ENCODE data around the gene PCGF3. TPM values are rescaled to one million over a fixed set of nuclear protein-coding genes. Genes with fewer than 3 reads are reported as not detected.

Gene PCGF3
- total and polyA plus RNA-seq, 9 of the 15 experiments (the other 6 are each of a cell fraction or from before 2014, with no cell fraction given), result 2.6 to 46.1 (median 20.3) TPM

DNA sequence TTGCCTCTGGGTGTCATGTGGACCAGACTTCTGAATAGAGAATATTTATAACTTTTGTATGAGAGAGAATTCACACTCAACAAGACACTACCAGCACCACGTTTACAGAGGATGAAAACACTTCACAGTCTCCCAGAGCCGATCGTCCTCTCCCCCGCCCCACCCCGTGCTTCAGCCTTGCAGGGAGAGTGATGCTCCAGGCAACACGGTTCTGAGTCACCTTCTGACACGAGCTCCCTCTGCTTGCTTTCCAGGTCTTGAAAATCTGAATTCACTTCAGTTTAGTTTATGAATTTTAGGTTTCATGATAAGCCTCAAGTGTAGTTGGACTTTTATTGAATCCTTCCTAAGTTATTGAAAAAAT is 60.5 kb downstream of the PCGF3 start:
- BruUV-seq (replicated peaks), result no TSS peak
- DNase-seq (ENCODE audit: extremely low read depth in 1 of 4, low spot score in 3 of 4), result peak in 1 of 4 experiments; percentile 36
- Histone ChIP-seq H3K9me1 (ENCODE audit: control insufficient read depth, insufficient read depth, low read length) (no peaks in the 10 kb centered on the region), H3K4me3 (no peak overlapping the region), H3K27ac (ENCODE audit: extremely low read depth, low read depth, low read length) (no peak overlapping the region), H3K9ac (ENCODE audit: insufficient read depth in 1 of 2, low read depth in 2 of 2, low read length in 2 of 2) (no peak overlapping the region), H4K20me1 (replicated peaks; ENCODE audit: control insufficient read depth, insufficient read depth, low read length) (no peaks in the 10 kb centered on the region), H3K27me3 (ENCODE audit: control insufficient read depth in 2 of 2, insufficient read depth in 2 of 2, low read length in 2 of 2) (no peaks in the 10 kb centered on the region), H3K4me1 (replicated peaks in 1 of 2; ENCODE audit: control insufficient read depth in 2 of 2, insufficient read depth in 2 of 2, low read length in 2 of 2) (peaks cover 0 to 22% of the 10 kb centered on the region in 2 experiments; a peak in 3 of 5 replicates), H2AFZ (ENCODE audit: low read depth, low read length) (no peak overlapping the region), H3K79me2 (ENCODE audit: control insufficient read depth, insufficient read depth, low read length) (peaks cover 24% of the 10 kb centered on the region), H3K36me3 (ENCODE audit: control insufficient read depth, insufficient read depth, low read length) (peaks cover 88% of the 10 kb centered on the region), H3K9me3 (replicated peaks; ENCODE audit: control insufficient read depth, insufficient read depth, low read depth, low read length) (peaks cover 12% of the 10 kb centered on the region), H3K4me2 (ENCODE audit: insufficient read depth, low read length) (no peak overlapping the region)
- intact Hi-C loops (cut with micrococcal nuclease) (loop anchor here (10.0 kb wide), 1 partner anchor 219 kb away; the partner anchor contains the start of gene IDUA), in situ Hi-C loops (cut with MboI) (no loop called here)
- 57% methylated on average over 7 of the region's 7 CpGs for WGBS (ENCODE audit: insufficient coverage, low coverage, missing lambda C conversion rate)
- ChIA-PET POLR2A (interaction anchor here (0.6 to 2.6 kb wide), 5 partner anchors 9 to 159 kb away, joined by 3 to 17 read pairs (median 4); no protein-coding TSS in a partner anchor), CTCF (ENCODE audit: low intra/inter-chr PET ratio) (no interaction called here)
- no peak for FAIRE-seq
- ATAC-seq, result peak; percentile 37
- TF ChIP-seq POLR2B (IDR thresholded peaks at IDR 0.05; ENCODE audit: low read depth, partially characterized antibody) (peak; percentile 12), KAT7 (CRISPR knock-in tag; IDR thresholded peaks at IDR 0.05; ENCODE audit: borderline replicate concordance) (no peak), POLR2A (conservative IDR thresholded peaks at IDR 0.05) (peak; percentile 15; the same call in 1 of the 2 replicates), SIRT6 (IDR thresholded peaks at IDR 0.05; ENCODE audit: low read depth, low read length) (peak; percentile 19), ZNF408 (CRISPR knock-in tag; IDR thresholded peaks at IDR 0.05; ENCODE audit: low read depth) (no peak), KLF16 (IDR thresholded peaks at IDR 0.05) (0 out of 2 replicates have a peak, but pooled peaks have one; percentile 0), SMARCB1 (IDR thresholded peaks at IDR 0.05; ENCODE audit: insufficient read length, low read depth) (no peak), CTBP1 (IDR thresholded peaks at IDR 0.05; ENCODE audit: borderline replicate concordance) (0 out of 2 replicates have a peak, but pooled peaks have one; percentile 9), ZBED1 (IDR thresholded peaks at IDR 0.05) (0 out of 2 replicates have a peak, but pooled peaks have one; percentile 4), L3MBTL2 (IDR thresholded peaks at IDR 0.05) (peak; percentile 62), NRF1 (conservative IDR thresholded peaks at IDR 0.05 in 1 of 2, IDR thresholded peaks at IDR 0.05 in 1 of 2) (peak in 1 of 2 experiments; percentile 44; a peak in 3 of 4 replicates), POLR2AphosphoS2 (IDR thresholded peaks at IDR 0.05; ENCODE audit: low read length) (0 out of 2 replicates have a peak, but pooled peaks have one; percentile 34), PML (IDR thresholded peaks at IDR 0.05; ENCODE audit: low read length) (0 out of 2 replicates have a peak, but pooled peaks have one; percentile 10)
- TF ChIP-seq, protein P1, sequence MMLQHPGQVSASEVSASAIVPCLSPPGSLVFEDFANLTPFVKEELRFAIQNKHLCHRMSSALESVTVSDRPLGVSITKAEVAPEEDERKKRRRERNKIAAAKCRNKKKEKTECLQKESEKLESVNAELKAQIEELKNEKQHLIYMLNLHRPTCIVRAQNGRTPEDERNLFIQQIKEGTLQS (IDR thresholded peaks at IDR 0.05), result peak; percentile 25; the same call in 1 of the 2 replicates
- TF ChIP-seq, protein P1 (CRISPR knock-in tag; conservative IDR thresholded peaks at IDR 0.05), result no peak
- TF ChIP-seq, protein P2, sequence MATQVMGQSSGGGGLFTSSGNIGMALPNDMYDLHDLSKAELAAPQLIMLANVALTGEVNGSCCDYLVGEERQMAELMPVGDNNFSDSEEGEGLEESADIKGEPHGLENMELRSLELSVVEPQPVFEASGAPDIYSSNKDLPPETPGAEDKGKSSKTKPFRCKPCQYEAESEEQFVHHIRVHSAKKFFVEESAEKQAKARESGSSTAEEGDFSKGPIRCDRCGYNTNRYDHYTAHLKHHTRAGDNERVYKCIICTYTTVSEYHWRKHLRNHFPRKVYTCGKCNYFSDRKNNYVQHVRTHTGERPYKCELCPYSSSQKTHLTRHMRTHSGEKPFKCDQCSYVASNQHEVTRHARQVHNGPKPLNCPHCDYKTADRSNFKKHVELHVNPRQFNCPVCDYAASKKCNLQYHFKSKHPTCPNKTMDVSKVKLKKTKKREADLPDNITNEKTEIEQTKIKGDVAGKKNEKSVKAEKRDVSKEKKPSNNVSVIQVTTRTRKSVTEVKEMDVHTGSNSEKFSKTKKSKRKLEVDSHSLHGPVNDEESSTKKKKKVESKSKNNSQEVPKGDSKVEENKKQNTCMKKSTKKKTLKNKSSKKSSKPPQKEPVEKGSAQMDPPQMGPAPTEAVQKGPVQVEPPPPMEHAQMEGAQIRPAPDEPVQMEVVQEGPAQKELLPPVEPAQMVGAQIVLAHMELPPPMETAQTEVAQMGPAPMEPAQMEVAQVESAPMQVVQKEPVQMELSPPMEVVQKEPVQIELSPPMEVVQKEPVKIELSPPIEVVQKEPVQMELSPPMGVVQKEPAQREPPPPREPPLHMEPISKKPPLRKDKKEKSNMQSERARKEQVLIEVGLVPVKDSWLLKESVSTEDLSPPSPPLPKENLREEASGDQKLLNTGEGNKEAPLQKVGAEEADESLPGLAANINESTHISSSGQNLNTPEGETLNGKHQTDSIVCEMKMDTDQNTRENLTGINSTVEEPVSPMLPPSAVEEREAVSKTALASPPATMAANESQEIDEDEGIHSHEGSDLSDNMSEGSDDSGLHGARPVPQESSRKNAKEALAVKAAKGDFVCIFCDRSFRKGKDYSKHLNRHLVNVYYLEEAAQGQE (IDR thresholded peaks at IDR 0.05; ENCODE audit: borderline replicate concordance), result peak; percentile 9; the same call in 1 of the 2 replicates
- TF ChIP-seq, protein P2 (CRISPR knock-in tag; IDR thresholded peaks at IDR 0.05; ENCODE audit: low read depth), result no peak

Measured in K562 (cell line).